Motor neuron (in vitro differentiated cells): ENCODE measurements around the gene EIF4E2. TPM values are rescaled to one million over a fixed set of nuclear protein-coding genes. Genes with fewer than 3 reads are reported as not detected.

Experiments
- ATAC-seq, 8 experiments: fragments of 200-7000 bp; cut with Tn5 transposase; replicated peaks in 6 of 8; 2 replicates each; pipeline ENCODE4 v1.8.0; 2021; ENCODE audit warnings: mild to moderate bottlenecking in 8 of 8, moderate library complexity in 8 of 8
- H3K27ac ChIP-seq, 2 donors: fragments of 250-450 bp; sonication (Bioruptor Pico); 2 replicates each; pipeline ENCODE4 v1.9.0; 2021; ENCODE audit warnings: antibody characterized with exemption in 2 of 2, mild to moderate bottlenecking in 2 of 2, moderate library complexity in 1 of 2
- H3K4me1 ChIP-seq, 2 donors: fragments of 250-450 bp; sonication (Bioruptor Pico); replicated peaks in 1 of 2; 2 replicates each; pipeline ENCODE4 v1.6.1; 2021; ENCODE audit warnings: antibody characterized with exemption in 2 of 2, mild to moderate bottlenecking in 2 of 2, moderate library complexity in 1 of 2
- H3K4me3 ChIP-seq, 5 donors: fragments of 250-450 bp; sonication (Bioruptor Pico); 2 replicates each; pipeline ENCODE4 v1.9.0; 2021; ENCODE audit warnings: antibody characterized with exemption in 5 of 5, mild to moderate bottlenecking in 5 of 5, moderate library complexity in 4 of 5
- WGBS, 10 experiments: fragments of 450-650 bp; shearing (Covaris generic); methylation state at CpG; one replicate each; pipeline ENCODE4 v1.0.0; 2022; 5-methylcytosine and 5-hydroxymethylcytosine counted together
- in situ Hi-C, 9 experiments: fragments of 400-800 bp; cut with MboI; loops; one replicate each; pipeline ENCODE4 v1.15.0; 2021; ENCODE audit warnings: low sequenced_read_pairs in 9 of 9, low pct_unique_long_range_greater_than_20kb in 2 of 9; ENCODE audit not compliant: unreplicated experiment in 9 of 9
- total RNA-seq, 8 experiments: library from RNA; unstranded; fragments of 300-600 nt; gene quantifications; 2 replicates each; pipeline versions ENCODE4 v1.2.3 to v1.2.4, GENCODE V29; 2022

The EIF4E2 gene
- total RNA-seq, 8 experiments from 2014 or later = 49.0 to 81.3 (median 73.7) TPM

DNA sequence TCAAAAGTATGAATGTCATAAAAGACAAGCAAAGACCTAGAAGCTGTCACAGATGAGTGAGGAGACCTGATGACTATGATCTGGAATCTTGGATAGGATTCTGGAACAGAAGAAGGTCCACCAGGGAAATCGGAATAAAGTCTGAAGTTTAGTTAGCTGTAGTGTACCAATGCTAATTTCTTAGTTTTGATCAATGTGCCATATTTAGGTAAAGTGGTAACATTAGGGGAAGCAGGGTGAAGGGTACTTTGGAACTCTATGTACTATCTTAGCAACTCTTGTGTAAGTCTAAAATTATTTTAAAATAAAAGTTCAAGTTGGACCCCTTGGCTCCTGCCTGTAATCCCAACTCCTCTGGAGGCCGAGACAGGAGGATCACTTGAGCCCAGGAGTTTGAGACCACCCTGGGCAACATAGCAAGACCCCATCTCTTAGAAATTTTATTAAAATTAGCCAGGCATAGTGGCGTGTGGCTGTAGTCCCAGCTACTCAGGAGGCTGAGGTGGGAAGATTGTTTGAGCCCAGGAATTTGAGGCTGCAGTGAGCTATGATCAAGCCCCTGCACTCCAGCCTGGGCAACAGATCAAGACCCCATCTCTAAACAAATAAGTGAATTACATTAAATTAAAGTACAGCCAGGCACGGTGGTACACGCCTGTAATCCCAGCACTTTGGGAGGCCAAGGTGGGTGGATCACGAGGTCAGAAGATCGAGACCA lies 47.0 kb downstream of the EIF4E2 start:
- WGBS, 10 experiments = 28 to 100% (median 90%) methylated on average over 1 to 5 of the region's 7 CpGs; no CpG with 5 or more reads in 2 of the 10 experiments

DNA sequence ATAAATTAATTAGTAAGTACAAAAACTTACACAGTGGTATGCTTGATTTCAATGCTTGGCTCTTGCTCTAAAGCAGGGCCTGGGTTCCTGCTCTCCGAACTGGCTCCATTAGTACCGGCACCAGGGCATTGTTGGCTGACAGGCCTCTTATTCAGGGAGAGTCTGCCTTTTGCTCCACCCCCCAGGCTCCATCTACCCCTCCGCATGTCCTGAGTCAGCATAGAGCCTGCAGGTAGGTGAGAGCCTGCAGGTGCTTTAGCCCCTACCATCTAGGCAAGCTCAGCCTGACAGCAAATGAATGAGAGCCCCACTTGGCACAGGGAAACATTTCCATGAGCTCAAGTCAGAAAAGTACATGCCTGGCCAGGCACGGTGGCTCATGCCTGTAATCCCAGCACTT lies 47.8 kb downstream of the EIF4E2 start:
- peaks cover 0 to 11% of the 10 kb centered on the region in 2 donors for H3K4me1 ChIP-seq
- H3K27ac ChIP-seq = no peak overlapping the region
- no peak for ATAC-seq
- WGBS, 10 experiments = 79 to 100% (median 84%) methylated on average over 1 to 4 of the region's 4 CpGs; no CpG with 5 or more reads in 6 of the 10 experiments
- H3K4me3 ChIP-seq = no peak overlapping the region
- in situ Hi-C loops = no loop called here

More for the DNA sequence above, 47.0 kb downstream of the EIF4E2 start:
- Histone ChIP-seq H3K4me3 (no peak overlapping the region), H3K27ac (no peak overlapping the region), H3K4me1 (peaks cover 0 to 11% of the 10 kb centered on the region in 2 donors)
- no peak for ATAC-seq
- in situ Hi-C loops = no loop called here

DNA sequence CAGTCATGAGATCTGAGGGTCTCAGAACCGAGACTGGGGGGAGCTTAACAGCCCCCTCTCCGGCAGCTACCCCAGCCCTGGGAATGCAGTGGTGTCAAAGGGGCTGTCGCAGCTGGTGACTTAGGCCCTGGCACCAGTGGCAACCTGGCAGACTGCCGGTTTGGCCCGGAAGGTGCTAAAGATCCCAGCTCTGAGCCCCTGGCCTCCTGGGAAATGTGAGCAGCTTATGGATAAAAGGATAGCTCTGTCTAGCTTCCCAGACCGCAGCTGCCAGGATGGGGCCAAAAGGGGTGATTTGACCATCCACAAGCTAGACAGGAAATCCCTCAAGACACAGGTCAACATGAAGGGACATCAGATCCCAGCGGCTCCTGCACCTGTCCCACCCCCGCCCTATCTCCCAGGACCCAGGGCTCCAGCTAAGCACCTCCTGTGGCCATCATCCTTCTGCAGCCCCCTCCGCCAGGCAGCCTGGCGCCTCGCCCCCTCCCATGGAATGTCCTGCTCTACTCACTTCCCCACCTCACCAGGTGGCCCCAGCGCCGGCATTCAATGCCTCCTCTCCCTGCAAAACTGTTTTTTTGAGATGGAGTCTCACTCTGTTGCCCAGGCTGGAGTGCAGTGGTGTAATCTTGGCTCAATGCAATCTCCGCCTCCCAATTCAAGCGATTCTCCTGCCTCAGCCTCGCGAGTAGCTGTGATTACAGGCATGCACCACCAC lies 49.7 kb downstream of the EIF4E2 start:
- ATAC-seq = no peak
- peaks cover 0 to 11% of the 10 kb centered on the region in 2 donors for H3K4me1 ChIP-seq
- WGBS, 10 experiments = 0 to 100% (median 79%) methylated on average over 1 to 5 of the region's 17 CpGs; no CpG with 5 or more reads in 2 of the 10 experiments
- H3K4me3 ChIP-seq = no peak overlapping the region
- in situ Hi-C loops = loop anchor here in 3 of 9 experiments (25.0 kb wide), 2 partner anchors 637 to 662 kb away; partner anchors contain the start of gene ATG16L1 (in 2 of the 3)
- no peak overlapping the region for H3K27ac ChIP-seq

DNA sequence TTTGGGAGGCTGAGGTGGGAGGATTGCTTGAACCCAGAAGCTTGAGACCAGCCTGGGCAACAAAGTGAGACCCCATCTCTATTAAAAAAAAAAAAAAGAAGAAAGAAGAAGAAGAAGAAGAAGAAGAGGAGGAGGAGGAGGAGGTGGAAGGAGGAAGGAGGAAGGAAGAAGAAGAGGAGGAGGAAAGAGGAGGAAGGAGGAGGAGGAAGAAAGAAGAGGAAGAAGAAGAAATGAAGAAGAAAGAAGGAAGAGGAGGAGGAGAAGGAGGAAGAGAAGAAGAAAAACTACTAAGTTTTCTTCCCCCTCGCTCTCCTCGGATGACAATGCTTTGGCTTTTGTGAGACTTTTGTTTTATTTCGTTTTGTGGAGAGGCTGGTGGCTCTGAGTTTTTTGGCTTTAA lies 52.8 kb downstream of the EIF4E2 start:
- in situ Hi-C loops = loop anchor here in 3 of 9 experiments (25.0 kb wide), 2 partner anchors 634 to 659 kb away; partner anchors contain the start of gene ATG16L1 (in 2 of the 3)
- WGBS, 10 experiments = 15 to 73% (median 54%) methylated on average over 2 to 3 of the region's 3 CpGs; no CpG with 5 or more reads in 3 of the 10 experiments

DNA sequence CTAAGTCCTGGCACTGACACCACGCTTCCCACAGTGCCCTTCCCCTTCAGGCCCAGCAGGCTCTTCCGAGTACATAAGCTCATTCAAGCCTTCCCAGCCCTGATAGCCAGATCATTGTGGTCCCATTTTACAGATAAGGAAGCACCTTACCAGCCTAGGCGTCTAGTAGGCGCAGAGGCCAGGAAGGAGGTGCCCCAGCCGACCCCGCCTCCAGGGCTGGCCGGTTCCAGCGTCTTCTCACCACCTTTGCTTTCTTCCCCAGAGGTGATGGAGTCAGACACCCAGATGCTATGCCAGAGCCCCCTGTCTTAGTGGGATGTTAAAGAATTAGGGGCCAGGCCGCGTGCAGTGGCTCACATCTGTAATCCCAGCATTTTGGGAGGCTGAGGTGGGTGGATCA lies 54.0 kb downstream of the EIF4E2 start:
- in situ Hi-C loops = loop anchor here in 3 of 9 experiments (25.0 kb wide), 2 partner anchors 633 to 658 kb away; partner anchors contain the start of gene ATG16L1 (in 2 of the 3)
- WGBS, 10 experiments = 84 to 100% (median 97%) methylated on average over 1 to 7 of the region's 10 CpGs; no CpG with 5 or more reads in 4 of the 10 experiments
- Histone ChIP-seq H3K27ac (no peak overlapping the region), H3K4me1 (peaks cover 0 to 4% of the 10 kb centered on the region in 2 donors), H3K4me3 (no peak overlapping the region)
- no peak for ATAC-seq

More for the DNA sequence above, 52.8 kb downstream of the EIF4E2 start:
- no peak overlapping the region for H3K27ac ChIP-seq
- peaks cover 0 to 11% of the 10 kb centered on the region in 2 donors for H3K4me1 ChIP-seq
- ATAC-seq = no peak
- no peak overlapping the region for H3K4me3 ChIP-seq

DNA sequence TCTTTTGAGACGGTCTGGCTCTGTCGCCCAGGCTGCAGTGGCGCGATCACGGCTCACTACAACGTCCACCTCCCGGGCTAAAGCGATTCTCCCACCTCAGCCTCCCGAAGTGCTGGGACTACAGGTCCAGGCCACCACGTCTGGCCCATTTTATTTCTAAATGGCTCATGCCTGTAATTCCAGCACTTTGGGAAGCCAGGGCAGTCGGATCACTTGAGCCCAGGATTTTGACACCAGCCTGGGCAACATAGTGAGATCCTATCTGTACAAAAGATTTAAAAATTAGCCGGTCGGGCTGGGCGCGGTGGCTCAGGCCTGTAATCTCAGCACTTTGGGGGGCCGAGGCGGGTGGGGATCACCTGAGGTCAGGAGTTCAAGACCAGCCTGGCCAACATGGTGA lies 56.5 kb downstream of the EIF4E2 start:
- Histone ChIP-seq H3K4me1 (no peaks in the 10 kb centered on the region), H3K27ac (no peak overlapping the region), H3K4me3 (no peak overlapping the region)
- in situ Hi-C loops = loop anchor here in 3 of 9 experiments (25.0 kb wide), 2 partner anchors 630 to 655 kb away; partner anchors contain the start of gene ATG16L1 (in 2 of the 3)
- WGBS, 10 experiments = 86 to 100% (median 93%) methylated on average over 1 to 9 of the region's 17 CpGs
- ATAC-seq = no peak

DNA sequence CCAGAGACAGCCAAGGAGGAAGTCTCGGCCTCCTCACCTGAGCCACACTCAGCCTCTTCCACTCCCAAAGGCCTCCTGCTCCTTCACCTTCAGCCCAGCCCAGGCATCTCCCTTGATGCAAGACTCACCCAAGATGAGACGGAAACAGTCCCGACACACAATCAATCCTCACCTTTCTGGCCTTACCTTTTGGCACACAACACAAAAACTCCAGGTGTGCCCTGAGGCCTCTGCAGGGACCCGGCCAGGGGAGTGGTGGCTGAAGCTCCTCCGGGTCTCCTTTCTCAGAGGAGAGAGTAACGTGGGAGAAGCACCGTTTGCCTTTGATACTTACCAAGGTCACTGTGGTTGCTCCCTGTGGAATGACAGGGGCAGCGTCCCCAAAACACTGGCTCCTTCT lies 59.1 kb downstream of the EIF4E2 start:
- ATAC-seq = no peak
- Histone ChIP-seq H3K27ac (no peak overlapping the region), H3K4me3 (no peak overlapping the region), H3K4me1 (no peaks in the 10 kb centered on the region)
- in situ Hi-C loops = loop anchor here in 3 of 9 experiments (25.0 kb wide), 2 partner anchors 628 to 653 kb away; partner anchors contain the start of gene ATG16L1 (in 2 of the 3)
- WGBS, 10 experiments = 60 to 100% (median 91%) methylated on average over 1 to 6 of the region's 8 CpGs; no CpG with 5 or more reads in 5 of the 10 experiments

DNA sequence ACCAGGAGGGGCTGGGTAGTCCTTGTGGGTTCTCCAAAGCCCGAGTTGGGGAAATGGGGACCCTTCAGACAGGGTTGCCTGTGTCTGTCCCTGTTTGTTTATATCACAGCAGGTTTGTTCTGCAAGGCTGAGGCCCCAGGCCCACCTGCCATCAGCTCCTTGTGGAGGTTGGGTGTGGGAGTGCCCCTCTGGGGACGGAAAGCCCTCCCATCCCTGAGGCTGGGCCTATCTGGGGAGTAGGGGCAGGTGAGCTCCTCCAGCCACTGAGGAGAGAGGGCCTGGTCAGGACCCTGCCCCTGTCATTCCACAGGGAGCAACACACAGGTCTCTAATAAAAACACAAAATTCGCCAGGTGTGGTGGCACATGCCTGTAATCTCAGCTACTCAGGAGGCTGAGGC lies 59.6 kb downstream of the EIF4E2 start:
- Histone ChIP-seq H3K4me3 (no peak overlapping the region), H3K27ac (no peak overlapping the region), H3K4me1 (no peaks in the 10 kb centered on the region)
- WGBS, 10 experiments = 60 to 100% (median 80%) methylated on average over 1 to 2 of the region's 3 CpGs; no CpG with 5 or more reads in 7 of the 10 experiments
- ATAC-seq = no peak
- in situ Hi-C loops = loop anchor here in 3 of 9 experiments (25.0 kb wide), 2 partner anchors 627 to 652 kb away; partner anchors contain the start of gene ATG16L1 (in 2 of the 3)

DNA sequence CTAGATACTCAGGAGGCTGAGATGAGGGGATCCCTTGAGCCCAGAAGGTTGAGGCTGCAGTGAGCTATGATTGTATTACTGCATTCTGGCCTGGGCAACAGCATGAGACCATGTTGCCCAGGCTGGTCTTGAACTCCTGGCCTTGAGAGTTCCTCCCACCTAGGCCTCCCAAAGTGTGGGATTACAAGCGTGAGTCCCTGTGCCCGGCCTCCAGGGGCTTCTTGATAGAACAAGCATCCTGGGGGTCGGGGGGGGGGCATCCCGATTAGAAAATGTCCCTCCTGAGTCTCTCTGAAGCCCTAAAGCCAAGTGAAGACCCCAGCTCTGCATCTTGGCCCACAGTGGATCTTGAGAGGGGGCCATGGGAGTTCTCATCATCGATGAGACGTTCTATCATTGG lies 60.6 kb downstream of the EIF4E2 start:
- WGBS, 10 experiments = 80 to 100% (median 86%) methylated on average over 1 to 5 of the region's 6 CpGs; no CpG with 5 or more reads in 7 of the 10 experiments
- ATAC-seq = no peak
- Histone ChIP-seq H3K4me3 (no peak overlapping the region), H3K4me1 (no peaks in the 10 kb centered on the region), H3K27ac (no peak overlapping the region)
- in situ Hi-C loops = loop anchor here in 3 of 9 experiments (25.0 kb wide), 2 partner anchors 626 to 651 kb away; partner anchors contain the start of gene ATG16L1 (in 2 of the 3)

DNA sequence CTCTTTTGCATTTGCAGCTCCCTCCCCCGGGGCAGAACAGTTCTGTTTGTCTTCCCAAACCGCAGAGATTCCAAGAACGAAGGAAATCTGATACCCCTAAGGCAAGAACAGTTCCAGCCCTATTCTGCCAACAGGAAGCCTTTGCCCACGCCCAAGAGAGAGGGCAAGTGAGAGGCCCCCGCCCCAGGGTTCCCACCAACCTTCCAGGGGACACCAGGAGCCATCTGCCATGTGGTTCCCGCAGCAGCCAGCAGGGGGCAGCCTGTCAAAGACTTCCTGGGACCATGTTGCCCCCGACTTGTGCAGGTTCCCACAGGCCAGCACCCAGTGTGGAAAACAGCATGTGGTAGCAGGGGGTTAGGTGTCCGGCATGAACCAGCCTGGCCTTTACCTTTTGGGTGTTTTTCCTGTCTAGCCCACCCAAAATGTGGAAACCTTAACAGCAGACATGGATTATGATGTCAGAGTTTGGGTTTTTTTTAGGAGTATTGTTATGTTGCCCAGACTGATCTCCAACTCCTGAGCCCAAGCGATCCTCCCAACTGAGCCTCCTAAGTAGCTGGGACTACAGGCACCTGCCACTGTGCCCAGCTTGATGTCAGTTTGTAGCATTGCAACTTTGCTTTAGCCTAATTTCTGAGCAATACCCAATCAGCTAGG lies 61.2 kb downstream of the EIF4E2 start:
- H3K4me3 ChIP-seq = no peak overlapping the region
- in situ Hi-C loops = loop anchor here in 3 of 9 experiments (25.0 kb wide), 2 partner anchors 626 to 651 kb away; partner anchors contain the start of gene ATG16L1 (in 2 of the 3)
- WGBS, 10 experiments = 14 to 100% (median 65%) methylated on average over 1 to 4 of the region's 9 CpGs; no CpG with 5 or more reads in 2 of the 10 experiments

DNA sequence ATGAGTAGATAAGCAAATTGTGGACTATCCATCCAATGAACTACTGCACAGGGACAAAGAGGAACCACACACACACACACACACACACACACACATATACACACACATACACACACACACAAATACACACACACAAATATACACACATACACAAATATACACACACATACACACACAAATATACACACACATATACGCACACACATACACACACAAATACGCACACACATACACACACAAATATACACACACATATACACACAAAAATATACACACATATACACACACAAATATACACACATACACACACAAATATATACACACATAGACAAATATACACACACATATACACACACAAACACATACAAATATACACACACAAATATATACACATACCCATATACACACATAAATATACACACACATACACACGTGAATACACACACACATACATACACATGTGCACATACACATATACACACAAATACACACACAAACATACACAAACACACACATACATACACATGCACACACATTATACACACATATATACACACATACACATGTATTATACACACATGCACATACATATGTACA lies 63.1 kb downstream of the EIF4E2 start:
- in situ Hi-C loops = loop anchor here in 3 of 9 experiments (25.0 kb wide), 2 partner anchors 624 to 649 kb away; partner anchors contain the start of gene ATG16L1 (in 2 of the 3)
- Histone ChIP-seq H3K4me1 (no peaks in the 10 kb centered on the region), H3K27ac (no peak overlapping the region), H3K4me3 (no peak overlapping the region)
- no peak for ATAC-seq
- WGBS, 10 experiments = 0 to 60% (median 50%) methylated on average over 1 to 2 of the region's 3 CpGs; no CpG with 5 or more reads in 5 of the 10 experiments

More for the DNA sequence above, 61.2 kb downstream of the EIF4E2 start:
- Histone ChIP-seq H3K4me1 (no peaks in the 10 kb centered on the region), H3K27ac (no peak overlapping the region)
- peak in 6 of 8 experiments; percentile 36 to 97 (median 66) for ATAC-seq

DNA sequence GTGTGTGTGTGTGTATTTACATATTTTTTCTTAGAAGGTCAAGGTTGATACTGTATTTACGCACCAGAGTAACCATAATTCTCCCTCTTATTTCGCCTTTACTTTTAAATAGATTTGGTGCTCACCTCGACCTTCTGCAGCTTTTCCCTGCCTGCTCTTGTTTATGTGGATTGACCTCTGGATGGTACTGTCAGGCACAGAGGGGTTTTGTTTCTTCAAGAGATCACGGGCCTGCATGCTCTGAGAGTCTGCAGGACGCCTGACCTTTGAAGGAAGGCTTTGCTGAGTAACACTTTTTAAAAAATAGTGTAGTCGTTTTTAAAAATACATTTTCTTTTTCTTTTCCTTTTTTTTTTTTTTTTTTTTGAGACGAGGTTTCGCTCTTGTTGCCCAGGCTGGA lies 64.8 kb downstream of the EIF4E2 start:
- Histone ChIP-seq H3K4me1 (no peaks in the 10 kb centered on the region), H3K4me3 (no peak overlapping the region), H3K27ac (no peak overlapping the region)
- 19 to 83% (median 56%) methylated on average over 1 to 7 of the region's 8 CpGs for whole genome bisulfite sequencing, 10 experiments
- in situ Hi-C loops = loop anchor here in 3 of 9 experiments (25.0 kb wide), 2 partner anchors 622 to 647 kb away; partner anchors contain the start of gene ATG16L1 (in 2 of the 3)
- no peak for ATAC-seq
